Prostate gland (tissue), 2 donors: ENCODE data around the gene INSIG1.

Experiments
- CTCF ChIP-seq, 4 experiments: fragments of 200-600 bp in 2 of 4; fragments of 450-650 bp in 2 of 4; sonication (generic) in 2 of 4; IDR thresholded peaks; 1 replicate in 3 of 4; 2 replicates in 1 of 4; pipeline ENCODE4 v1.5.1; 2016 to 2019; ENCODE audit warnings: antibody characterized with exemption in 4 of 4, mild to moderate bottlenecking in 2 of 4, moderate library complexity in 2 of 4
- POLR2A ChIP-seq: fragments of 450-650 bp; IDR thresholded peaks from one replicate; pipeline ENCODE4 v1.6.1; 2016; ENCODE audit warnings: antibody characterized with exemption, mild to moderate bottlenecking
- POLR2AphosphoS5 ChIP-seq: sonication (generic); formaldehyde crosslinking; IDR thresholded peaks from one replicate; pipeline ENCODE4 v1.6.1; 2017; ENCODE audit warnings: antibody characterized with exemption

DNA sequence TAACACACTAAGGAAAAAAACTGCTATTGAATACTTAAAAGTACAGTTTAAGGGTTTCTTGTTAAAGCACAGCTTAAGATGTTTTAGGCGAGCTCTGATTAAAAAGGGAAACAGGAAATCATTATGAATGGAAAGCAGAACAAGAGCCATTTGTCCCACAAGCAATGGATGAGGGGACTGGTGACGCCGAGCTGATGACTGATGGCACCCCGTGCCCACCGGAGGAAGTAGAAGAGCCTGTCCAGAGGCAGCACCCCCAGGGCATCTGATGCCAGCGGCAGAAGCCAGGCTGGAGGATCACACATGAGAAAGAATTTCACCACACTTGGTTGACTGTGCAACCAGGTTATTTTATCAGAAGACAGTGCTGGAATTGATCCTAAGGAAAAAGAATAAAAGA, 15.0 kb upstream of the INSIG1 start:
- TF ChIP-seq CTCF (IDR thresholded peaks at IDR 0.05) (no peak), POLR2AphosphoS5 (no peak), POLR2A (no peak)
